H1 (cell line): ENCODE data around the gene KCNJ4. TPM values are rescaled to one million over a fixed set of nuclear protein-coding genes. Genes with fewer than 3 reads are reported as not detected.

Experiments used
- ATF3 ChIP-seq: IDR thresholded peaks from 2 replicates; pipeline ENCODE4 v1.6.1; 2011; ENCODE audit warnings: low read depth, mild to moderate bottlenecking, low read length; ENCODE audit not compliant: insufficient read depth
- CHD7 ChIP-seq: fragments of 300-600 bp; sonication (generic); IDR thresholded peaks from 2 replicates; pipeline ENCODE4 v1.7.1; 2012; ENCODE audit warnings: low read length, moderate library complexity, mild to moderate bottlenecking, inconsistent platforms; ENCODE audit not compliant: insufficient replicate concordance
- CREB1 ChIP-seq: IDR thresholded peaks from 2 replicates; pipeline ENCODE4 v1.6.1; 2012; ENCODE audit warnings: inconsistent platforms
- CTBP2 ChIP-seq: IDR thresholded peaks from 2 replicates; pipeline ENCODE4 v1.7.0; 2011; ENCODE audit warnings: borderline replicate concordance, mild to moderate bottlenecking, moderate library complexity, mixed read lengths, low read length; ENCODE audit not compliant: insufficient read depth, insufficient read length
- E2F6 ChIP-seq: IDR thresholded peaks from 2 replicates; pipeline ENCODE4 v1.6.1; 2012; ENCODE audit warnings: inconsistent platforms
- KDM1A ChIP-seq: fragments of 200-600, 300-600 bp; sonication (generic); IDR thresholded peaks from 2 replicates; pipeline ENCODE4 v1.7.1; 2016; ENCODE audit warnings: mild to moderate bottlenecking, low read length, borderline replicate concordance
- POLR2A ChIP-seq, 2 experiments: IDR thresholded peaks; 1 replicate in 1 of 2; 2 replicates in 1 of 2; pipeline ENCODE4 v1.6.1; 2011; ENCODE audit warnings: low read depth in 2 of 2, low read length in 2 of 2, mild to moderate bottlenecking in 2 of 2; ENCODE audit errors: control extremely low read depth in 1 of 2
- SAP30 ChIP-seq: fragments of 300-600 bp; sonication (generic); IDR thresholded peaks from 2 replicates; pipeline ENCODE4 v1.7.1; 2012; ENCODE audit warnings: low read length, moderate library complexity, mild to moderate bottlenecking, inconsistent platforms; ENCODE audit not compliant: insufficient read depth, insufficient replicate concordance
- SIRT6 ChIP-seq: IDR thresholded peaks from one replicate; pipeline ENCODE4 v1.7.1; 2012; ENCODE audit warnings: low read length, inconsistent platforms
- YY1 ChIP-seq: IDR thresholded peaks from 2 replicates; pipeline ENCODE4 v1.6.1; 2011; ENCODE audit warnings: low read depth, mild to moderate bottlenecking, low read length
- polyA plus RNA-seq, 7 experiments: library from polyadenylated mRNA; depleted of rRNA in 3 of 7; stranded (reverse) in 5 of 7; unstranded in 2 of 7; fragments of >200 nt in 5 of 7; fragments of 200-250 nt in 2 of 7; gene quantifications; 1 replicate in 5 of 7; 2 replicates in 1 of 7; 4 replicates in 1 of 7; pipeline versions ENCODE4 v1.2.1 to v1.2.3, GENCODE V29; 2011 to 2013; ENCODE audit warnings: missing spikeins in 2 of 7, mixed read lengths in 2 of 7
- total RNA-seq: library from RNA; stranded (reverse); fragmentation: NEBNext Ultra II Directional; extraction: Animal tissue kit (Norgen Biotek cat#: 25700); gene quantifications from 2 replicates; pipeline ENCODE4 v1.2.1, GENCODE V29; 2021

The KCNJ4 gene
- total and polyA plus RNA-seq, 2 of the 8 experiments (the other 6 are each of a cell fraction or from before 2014, with no cell fraction given), result 1.4 to 2.2 TPM

GRCh38 chr22:38415046-38415445 lies 40.0 kb downstream of the KCNJ4 start (continued):
- no peak for TF ChIP-seq CHD7
- TF ChIP-seq KDM1A, result no peak
- TF ChIP-seq SAP30, result no peak
- TF ChIP-seq POLR2A (IDR thresholded peaks at IDR 0.05; ENCODE audit: control extremely low read depth in 1 of 2, low read depth in 2 of 2, low read length in 2 of 2), result no peak
- no peak for TF ChIP-seq YY1
- no peak for TF ChIP-seq SIRT6
- no peak for TF ChIP-seq CREB1
- no peak for TF ChIP-seq E2F6
- no peak for TF ChIP-seq CTBP2
- TF ChIP-seq ATF3, result no peak
